K562 (cell line): Measurements from ENCODE around the gene WDR64. TPM values are rescaled to one million over a fixed set of nuclear protein-coding genes. Genes with fewer than 3 reads are reported as not detected.
A peak's percentile ranks its signal among the peaks of the same experiment; 100 is the strongest.

Source experiments
- ATAC-seq: fragments of 200-7000 bp; cut with Tn5 transposase; 3 replicates; pipeline ENCODE4 v1.9.1; 2020; ENCODE audit warnings: moderate library complexity
- BruUV-seq: library from RNA; stranded (reverse); fragments of 400-500 nt; replicated peaks from 2 replicates; lab custom pipeline; 2021; lab: Mats Ljungman, UMichigan
- CTCF ChIA-PET: fragments of 300-600 bp; formaldehyde crosslinking; extraction: SDS; loops from one replicate; lab custom pipeline; 2021; ENCODE audit warnings: low intra/inter-chr PET ratio; lab: Yijun Ruan, JAX
- POLR2A ChIA-PET: fragments of 300-600, 350-650 bp; sonication (Branson Sonifier 250); formaldehyde crosslinking; extraction: SDS; loops from one replicate; lab custom pipeline; 2021; ENCODE audit warnings: antibody characterized with exemption, inconsistent platforms; lab: Yijun Ruan, JAX
- DNase-seq, 4 experiments: peaks; one replicate each; pipeline versions ENCODE4 v3.0.0 to v3.0.0-alpha.2; 2011 to 2018; ENCODE audit warnings: low spot score in 3 of 4, mixed read lengths in 3 of 4; ENCODE audit errors: extremely low read depth in 1 of 4
- FAIRE-seq: peaks from 2 replicates; lab custom pipeline; 2011; peaks lifted over from hg19 to GRCh38; lab: Jason Lieb, UNC
- H2AFZ ChIP-seq: 2 replicates; pipeline ENCODE4 v1.6.0; 2011; ENCODE audit warnings: low read depth, low read length, control low read depth, inconsistent platforms
- H3K27ac ChIP-seq: fragments of 200-600 bp; 3 replicates; pipeline ENCODE4 v1.8.0; 2011; ENCODE audit warnings: low read depth, mild to moderate bottlenecking, control low read depth, inconsistent platforms, low read length, moderate library complexity, mixed read lengths; ENCODE audit errors: extremely low read depth
- H3K27me3 ChIP-seq, 2 experiments: fragments of 300-600 bp in 1 of 2; 2 replicates in 1 of 2; 3 replicates in 1 of 2; pipeline versions ENCODE4 v1.6.0 to v1.8.0; 2011; ENCODE audit warnings: inconsistent platforms in 2 of 2, low read length in 2 of 2, mild to moderate bottlenecking in 1 of 2, mixed read lengths in 1 of 2, moderate library complexity in 1 of 2; ENCODE audit not compliant: control insufficient read depth in 2 of 2, insufficient read depth in 2 of 2
- H3K36me3 ChIP-seq: fragments of 300-600 bp; 3 replicates; pipeline ENCODE4 v1.8.0; 2011; ENCODE audit warnings: mild to moderate bottlenecking, low read length, inconsistent platforms; ENCODE audit not compliant: control insufficient read depth, insufficient read depth
- H3K4me1 ChIP-seq, 2 experiments: fragments of 200-600 bp in 1 of 2; replicated peaks in 1 of 2; 2 replicates in 1 of 2; 3 replicates in 1 of 2; pipeline versions ENCODE4 v1.5.1 to v1.8.0; 2011; ENCODE audit warnings: inconsistent platforms in 2 of 2, low read length in 2 of 2, mild to moderate bottlenecking in 1 of 2, mixed read lengths in 1 of 2, moderate library complexity in 1 of 2; ENCODE audit not compliant: control insufficient read depth in 2 of 2, insufficient read depth in 2 of 2
- H3K4me2 ChIP-seq: 2 replicates; pipeline ENCODE4 v1.6.1; 2011; ENCODE audit warnings: low read length, control low read depth, inconsistent platforms, mixed read lengths; ENCODE audit not compliant: insufficient read depth
- H3K4me3 ChIP-seq: fragments of 200-600 bp; sonication (generic), shearing (Covaris generic); 2 replicates; pipeline ENCODE4 v1.5.1; 2016; ENCODE audit warnings: control low read depth, inconsistent platforms
- H3K79me2 ChIP-seq: fragments of 200-600 bp; 3 replicates; pipeline ENCODE4 v1.8.0; 2011; ENCODE audit warnings: low read length, inconsistent platforms; ENCODE audit not compliant: control insufficient read depth, insufficient read depth
- H3K9ac ChIP-seq, 2 experiments: 2 replicates each; pipeline versions ENCODE4 v1.6.0 to v1.6.1; 2011; ENCODE audit warnings: low read depth in 2 of 2, low read length in 2 of 2, control low read depth in 1 of 2, inconsistent platforms in 1 of 2, mild to moderate bottlenecking in 1 of 2, mixed read lengths in 1 of 2; ENCODE audit not compliant: insufficient read depth in 1 of 2
- H3K9me1 ChIP-seq: one replicate; pipeline ENCODE4 v1.6.0; 2011; ENCODE audit warnings: inconsistent platforms, mild to moderate bottlenecking, low read length, moderate library complexity; ENCODE audit not compliant: control insufficient read depth, insufficient read depth
- H3K9me3 ChIP-seq: replicated peaks from 2 replicates; pipeline ENCODE4 v1.5.1; 2011; ENCODE audit warnings: low read depth, low read length, inconsistent platforms; ENCODE audit not compliant: control insufficient read depth, insufficient read depth
- H4K20me1 ChIP-seq: replicated peaks from 2 replicates; pipeline ENCODE4 v1.6.1; 2011; ENCODE audit warnings: low read length, inconsistent platforms, mixed read lengths; ENCODE audit not compliant: control insufficient read depth, insufficient read depth
- C11orf30 ChIP-seq: fragments of 450-650 bp; IDR thresholded peaks from 2 replicates; pipeline ENCODE4 v1.6.1; 2016; ENCODE audit warnings: low read depth, mild to moderate bottlenecking
- CREM ChIP-seq: IDR thresholded peaks from 2 replicates; pipeline ENCODE4 v1.6.1; 2014; ENCODE audit warnings: antibody characterized with exemption, low read depth
- FOXK2 ChIP-seq, 2 experiments: fragments of 450-650 bp; IDR thresholded peaks in 1 of 2; conservative IDR thresholded peaks in 1 of 2; 2 replicates each; pipeline ENCODE4 v1.6.1; 2016; ENCODE audit warnings: low read depth in 2 of 2, mild to moderate bottlenecking in 1 of 2
- HCFC1 ChIP-seq: IDR thresholded peaks from 2 replicates; pipeline ENCODE4 v1.6.1; 2012; ENCODE audit warnings: low read depth, low read length, improper control_type of control experiment
- LEF1 ChIP-seq: fragments of 450-650 bp; IDR thresholded peaks from 2 replicates; pipeline ENCODE4 v1.6.1; 2016; ENCODE audit warnings: mild to moderate bottlenecking
- MAFF ChIP-seq: IDR thresholded peaks from 2 replicates; pipeline ENCODE4 v1.6.1; 2012; ENCODE audit warnings: low read length, improper control_type of control experiment
- MAFG ChIP-seq: fragments of 450-650 bp; conservative IDR thresholded peaks from 2 replicates; pipeline ENCODE4 v1.6.1; 2016; ENCODE audit warnings: missing genetic modification characterization, missing compliant biosample characterization
- MAFK ChIP-seq: IDR thresholded peaks from 2 replicates; pipeline ENCODE4 v1.6.1; 2011; ENCODE audit warnings: low read length, improper control_type of control experiment
- NFE2 ChIP-seq: IDR thresholded peaks from 2 replicates; pipeline ENCODE4 v1.6.1; 2014; ENCODE audit warnings: antibody characterized with exemption, low read depth
- RBM39 ChIP-seq: fragments of 200-400 bp; formaldehyde crosslinking; optimal IDR thresholded peaks from 2 replicates; pipeline ENCODE3; 2018; ENCODE audit warnings: low read depth, low read length
- ZNF316 ChIP-seq: fragments of 450-650 bp; IDR thresholded peaks from 2 replicates; pipeline ENCODE4 v1.6.1; 2016
- WGBS: fragments of 100-300 bp; shearing (Covaris generic); methylation state at CpG from one replicate; pipeline ENCODE4 v1.1.6; 2016; ENCODE audit warnings: low coverage, mixed read lengths; ENCODE audit not compliant: insufficient coverage; ENCODE audit errors: missing lambda C conversion rate; 5-methylcytosine and 5-hydroxymethylcytosine counted together
- in situ Hi-C: fragments of 300-500 bp; cut with MboI; formaldehyde crosslinking; loops from 4 replicates; pipeline ENCODE4 v1.15.0; 2018; ENCODE audit warnings: inconsistent platforms, mixed read lengths
- intact Hi-C: fragments of 100-400 bp; cut with micrococcal nuclease; formaldehyde crosslinking; loops from 2 replicates; pipeline ENCODE4 v1.14.2; 2022
- polyA plus RNA-seq, 8 experiments: library from polyadenylated mRNA; depleted of rRNA in 4 of 8; stranded (reverse) in 5 of 8; unstranded in 3 of 8; fragments of >200 nt; fragmentation: Nextera tagmentation in 2 of 8; fragmentation: Illumina TruSeq in 1 of 8; extraction: Ambion mirVana in 2 of 8; extraction: Trizol in 1 of 8; gene quantifications; 2 replicates each; pipeline versions ENCODE4 v1.2.1 to v1.2.3, GENCODE V29; 2011 to 2014; ENCODE audit warnings: inconsistent platforms in 1 of 8, missing spikeins in 1 of 8
- total RNA-seq, 7 experiments: library from RNA; depleted of rRNA in 6 of 7; stranded (reverse); fragments of >200 nt in 6 of 7; fragmentation: Illumina TruSeq in 2 of 7; extraction: Trizol in 2 of 7; gene quantifications; 2 replicates each; pipeline versions ENCODE4 v1.2.1 to v1.2.3, GENCODE V29; 2011 to 2021; ENCODE audit warnings: low replicate concordance in 1 of 7
- TF ChIP-seq, protein P1 (sequence below): fragments of 450-650 bp; IDR thresholded peaks from 2 replicates; pipeline ENCODE4 v1.6.1; 2016
- TF ChIP-seq, protein P2 (sequence below), 2 experiments: IDR thresholded peaks in 1 of 2; conservative IDR thresholded peaks in 1 of 2; 2 replicates each; pipeline ENCODE4 v1.6.1; 2016; ENCODE audit warnings: low read depth in 2 of 2, mild to moderate bottlenecking in 1 of 2, missing compliant biosample characterization in 1 of 2, missing genetic modification characterization in 1 of 2, moderate library complexity in 1 of 2

WDR64 gene
- total and polyA plus RNA-seq, 9 of the 15 experiments (the other 6 are each of a cell fraction or from before 2014, with no cell fraction given), result 0.06 to 0.29 (median 0.19) TPM; not detected in 5

- in situ Hi-C loops, result no loop called here
- ChIA-PET POLR2A (no interaction called here), CTCF (no interaction called here)
- H3K27ac ChIP-seq, result no peak overlapping the region
- intact Hi-C loops, result no loop called here
- H3K79me2 ChIP-seq, result no peaks in the 10 kb centered on the region
- H3K36me3 ChIP-seq, result no peaks in the 10 kb centered on the region
- no peak for ATAC-seq
- no peaks in the 10 kb centered on the region for H4K20me1 ChIP-seq
- no peak overlapping the region for H2AFZ ChIP-seq
- BruUV-seq, result no TSS peak
- no peak for DNase-seq
- no peaks in the 10 kb centered on the region for H3K9me3 ChIP-seq
- H3K4me2 ChIP-seq, result no peak overlapping the region
- no peak overlapping the region for H3K4me3 ChIP-seq
- no peak overlapping the region for H3K9ac ChIP-seq
- H3K4me1 ChIP-seq, result peaks cover 4 to 9% of the 10 kb centered on the region in 2 experiments; a peak in 3 of 5 replicates
- TF ChIP-seq ZNF316 (peak; percentile 92), HCFC1 (no peak), NFE2 (peak; percentile 17; the same call in 1 of the 2 replicates), MAFF (peak; percentile 71), MAFG (tag) (peak; percentile 71), C11orf30 (peak; percentile 80), MAFK (peak; percentile 51; the same call in 1 of the 2 replicates), RBM39 (no peak)
- no peaks in the 10 kb centered on the region for H3K9me1 ChIP-seq
- no peak for FAIRE-seq
- 77% methylated on average over 1 of the region's 1 CpG for WGBS
- H3K27me3 ChIP-seq, result no peaks in the 10 kb centered on the region
Measured at GRCh38 chr1:241779897-241780296, 127.8 kb downstream of the WDR64 start.

GRCh38 chr1:241782396-241782795 lies 130.3 kb downstream of the WDR64 start:
- H3K27me3 ChIP-seq, result no peaks in the 10 kb centered on the region
- no peak overlapping the region for H3K4me3 ChIP-seq
- H3K4me1 ChIP-seq, result peaks cover 4% of the 10 kb centered on the region in 2 experiments; a peak in 3 of 5 replicates
- DNase-seq, result peak in 2 of 4 experiments; percentile 24
- no peak overlapping the region for H3K4me2 ChIP-seq
- peak; percentile 15 for FAIRE-seq
- no peaks in the 10 kb centered on the region for H3K36me3 ChIP-seq
- WGBS, result 9% methylated on average over 4 of the region's 4 CpGs
- H4K20me1 ChIP-seq, result no peaks in the 10 kb centered on the region
- no peak overlapping the region for H3K27ac ChIP-seq
- H3K9me3 ChIP-seq, result no peaks in the 10 kb centered on the region
- H2AFZ ChIP-seq, result peak overlapping the region; percentile 77
- POLR2A ChIA-PET, result interaction anchor here (0.8 to 2.3 kb wide), 4 partner anchors 12 to 22 kb away, joined by 4 to 6 read pairs (median 5); no protein-coding TSS in a partner anchor
- H3K9ac ChIP-seq, result no peak overlapping the region
- no peaks in the 10 kb centered on the region for H3K79me2 ChIP-seq
- CTCF ChIA-PET, result no interaction called here
- no peaks in the 10 kb centered on the region for H3K9me1 ChIP-seq
- peak; percentile 75 for ATAC-seq
- no TSS peak for BruUV-seq
- in situ Hi-C loops (no loop called here), intact Hi-C loops (no loop called here)
- peak; percentile 20; the same call in 1 of the 2 replicates for TF ChIP-seq LEF1
- TF ChIP-seq CREM, result no peak
- TF ChIP-seq, protein P1, sequence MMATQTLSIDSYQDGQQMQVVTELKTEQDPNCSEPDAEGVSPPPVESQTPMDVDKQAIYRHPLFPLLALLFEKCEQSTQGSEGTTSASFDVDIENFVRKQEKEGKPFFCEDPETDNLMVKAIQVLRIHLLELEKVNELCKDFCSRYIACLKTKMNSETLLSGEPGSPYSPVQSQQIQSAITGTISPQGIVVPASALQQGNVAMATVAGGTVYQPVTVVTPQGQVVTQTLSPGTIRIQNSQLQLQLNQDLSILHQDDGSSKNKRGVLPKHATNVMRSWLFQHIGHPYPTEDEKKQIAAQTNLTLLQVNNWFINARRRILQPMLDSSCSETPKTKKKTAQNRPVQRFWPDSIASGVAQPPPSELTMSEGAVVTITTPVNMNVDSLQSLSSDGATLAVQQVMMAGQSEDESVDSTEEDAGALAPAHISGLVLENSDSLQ, result 0 out of 2 replicates have a peak, but pooled peaks have one; percentile 42
- TF ChIP-seq, protein P2, sequence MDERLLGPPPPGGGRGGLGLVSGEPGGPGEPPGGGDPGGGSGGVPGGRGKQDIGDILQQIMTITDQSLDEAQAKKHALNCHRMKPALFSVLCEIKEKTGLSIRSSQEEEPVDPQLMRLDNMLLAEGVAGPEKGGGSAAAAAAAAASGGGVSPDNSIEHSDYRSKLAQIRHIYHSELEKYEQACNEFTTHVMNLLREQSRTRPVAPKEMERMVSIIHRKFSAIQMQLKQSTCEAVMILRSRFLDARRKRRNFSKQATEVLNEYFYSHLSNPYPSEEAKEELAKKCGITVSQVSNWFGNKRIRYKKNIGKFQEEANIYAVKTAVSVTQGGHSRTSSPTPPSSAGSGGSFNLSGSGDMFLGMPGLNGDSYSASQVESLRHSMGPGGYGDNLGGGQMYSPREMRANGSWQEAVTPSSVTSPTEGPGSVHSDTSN (CRISPR knock-in tag; IDR thresholded peaks at IDR 0.05; ENCODE audit: low read depth), result no peak
- TF ChIP-seq, protein P2 (tag; conservative IDR thresholded peaks at IDR 0.05; ENCODE audit: low read depth), result peak; percentile 24; the same call in 1 of the 2 replicates
- TF ChIP-seq FOXK2 (conservative IDR thresholded peaks at IDR 0.05 in 1 of 2, IDR thresholded peaks at IDR 0.05 in 1 of 2; ENCODE audit: low read depth in 2 of 2), result peak; percentile 10 to 31; a peak in 1 of 4 replicates
